Activated naive CD4-positive, alpha-beta T cell treated with anti-CD3 and anti-CD28 coated beads, Interleukin-2, amount 10 ng/mL, durations not matched to agents 5 hours and 36 hours (primary cell): Measurements from ENCODE around the gene IBSP. TPM values are rescaled to one million over a fixed set of nuclear protein-coding genes. Genes with fewer than 3 reads are reported as not detected.

Experiments used
- total RNA-seq, 2 experiments: library from RNA; stranded (reverse); gene quantifications; one replicate each; pipeline ENCODE4 v1.2.3, GENCODE V29; 2021

The IBSP gene
- not detected for total RNA-seq

GRCh38 chr4:87799301-87800113 lies at the start of gene IBSP:
IBSP (plus strand) TSS chr4:87799554; CDS start chr4:87802362, 2,808 bp downstream.

GRCh38 chr4:87832669-87833068 lies 33.3 kb downstream of the IBSP start, which contains the start of gene MEPE:
MEPE (plus strand) TSS chr4:87832969; CDS start chr4:87834715, 1,746 bp downstream.

Other genes starting within 250 kb of the IBSP start
- gene DSPP, start 191.0 kb upstream of the IBSP start, total RNA-seq, result not detected
- gene DMP1, start 149.3 kb upstream of the IBSP start, total RNA-seq, result not detected
- not detected for gene MEPE, start 33.4 kb downstream of the IBSP start, total RNA-seq
- not detected for gene SPP1, start 176.2 kb downstream of the IBSP start, total RNA-seq
- 1 to 10 TPM; 7.2 TPM for gene PKD2, start 208.1 kb downstream of the IBSP start, total RNA-seq